MCF 10A (cell line): Measurements from ENCODE around the gene EGR1. TPM values are rescaled to one million over a fixed set of nuclear protein-coding genes. Genes with fewer than 3 reads are reported as not detected.

Source experiments
- BruUV-seq: library from RNA; stranded (reverse); fragments of 400-500 nt; replicated peaks from 2 replicates; lab custom pipeline; 2021; lab: Mats Ljungman, UMichigan
- CTCF ChIA-PET: fragments of 300-600 bp; sonication (Branson Sonifier 250); formaldehyde crosslinking; extraction: SDS; loops from one replicate; lab custom pipeline; 2021; ENCODE audit warnings: antibody characterized with exemption, inconsistent platforms; lab: Yijun Ruan, JAX
- POLR2A ChIA-PET: fragments of 300-600, 350-650 bp; sonication (Branson Sonifier 250); formaldehyde crosslinking; extraction: SDS; loops from one replicate; lab custom pipeline; 2020; ENCODE audit warnings: antibody characterized with exemption, inconsistent platforms; lab: Yijun Ruan, JAX
- DNase-seq: peaks from one replicate; pipeline ENCODE4 v3.0.0-alpha.2; 2018; ENCODE audit not compliant: unreplicated experiment
- H3K27ac Mint-ChIP-seq: one replicate; pipeline ENCODE4 v1.8.0; 2022; ENCODE audit warnings: mild to moderate bottlenecking, low read depth, mixed read lengths; ENCODE audit not compliant: unreplicated experiment
- H3K27me3 Mint-ChIP-seq: one replicate; pipeline ENCODE4 v1.8.0; 2022; ENCODE audit warnings: mixed read lengths; ENCODE audit not compliant: insufficient read depth, unreplicated experiment
- H3K36me3 Mint-ChIP-seq: one replicate; pipeline ENCODE4 v1.8.0; 2022; ENCODE audit warnings: mild to moderate bottlenecking, moderate library complexity, mixed read lengths; ENCODE audit not compliant: insufficient read depth, unreplicated experiment
- H3K4me1 Mint-ChIP-seq: one replicate; pipeline ENCODE4 v1.8.0; 2022; ENCODE audit warnings: mixed read lengths; ENCODE audit not compliant: insufficient read depth, unreplicated experiment
- H3K4me3 Mint-ChIP-seq: one replicate; pipeline ENCODE4 v1.8.0; 2022; ENCODE audit warnings: mild to moderate bottlenecking, moderate library complexity, mixed read lengths; ENCODE audit not compliant: unreplicated experiment
- H3K9me3 Mint-ChIP-seq: one replicate; pipeline ENCODE4 v1.8.0; 2022; ENCODE audit warnings: mixed read lengths; ENCODE audit not compliant: unreplicated experiment
- intact Hi-C: fragments of 100-400 bp; cut with micrococcal nuclease; formaldehyde crosslinking; loops from 2 replicates; pipeline ENCODE4 v1.14.1; 2022
- total RNA-seq: library from RNA; stranded (reverse); gene quantifications from 2 replicates; pipeline ENCODE4 v1.2.3, GENCODE V29; 2022
- TF ChIP-seq, protein P1 (sequence below): fragments of 200-600 bp; IDR thresholded peaks from one replicate; pipeline ENCODE4 v1.8.0; 2022; ENCODE audit warnings: antibody characterized with exemption, mild to moderate bottlenecking; ENCODE audit not compliant: unreplicated experiment

Gene EGR1
- total RNA-seq, 1 experiment from 2014 or later, result 189 TPM

DNA sequence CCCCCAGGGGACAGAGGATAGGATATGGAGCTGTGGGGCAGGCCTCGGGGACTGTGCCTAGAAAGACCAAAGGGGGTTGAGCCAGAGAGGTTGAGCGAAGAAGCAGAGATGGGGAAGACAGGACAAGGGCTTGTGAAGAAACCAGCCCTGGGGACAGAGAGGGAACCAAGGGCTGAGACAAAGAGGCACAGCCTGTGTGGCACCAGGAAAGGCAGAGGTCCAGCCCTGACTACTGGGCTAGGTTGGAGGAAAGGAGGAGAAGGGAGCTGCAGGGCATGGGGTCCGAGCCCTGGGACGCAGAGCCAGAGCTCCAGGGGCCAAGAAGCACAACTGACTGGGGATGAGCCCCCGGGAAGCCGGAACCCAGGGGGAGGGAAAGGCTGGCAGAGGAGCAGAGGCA, 17.2 kb upstream of the EGR1 start:
- Mint-ChIP-seq H3K27ac (peak overlapping the region; percentile 44), H3K36me3 (no peaks in the 10 kb centered on the region), H3K4me3 (no peak overlapping the region), H3K4me1 (peaks cover 7% of the 10 kb centered on the region), H3K27me3 (no peaks in the 10 kb centered on the region), H3K9me3 (no peaks in the 10 kb centered on the region)
- CTCF ChIA-PET, result interaction anchor here (0.6 to 13.1 kb wide), 14 partner anchors 11 to 350 kb away, joined by 3 to 278 read pairs (median 24); partner anchors contain the start of genes EGR1, ETF1 and REEP2
- no peak for DNase-seq
- no TSS peak for BruUV-seq
- POLR2A ChIA-PET, result interaction anchor here (0.7 to 5.6 kb wide), 8 partner anchors 16 to 136 kb away, joined by 3 to 42 read pairs (median 8); partner anchors contain the start of genes EGR1 and ETF1
- intact Hi-C loops, result no loop called here
- TF ChIP-seq, protein P1, sequence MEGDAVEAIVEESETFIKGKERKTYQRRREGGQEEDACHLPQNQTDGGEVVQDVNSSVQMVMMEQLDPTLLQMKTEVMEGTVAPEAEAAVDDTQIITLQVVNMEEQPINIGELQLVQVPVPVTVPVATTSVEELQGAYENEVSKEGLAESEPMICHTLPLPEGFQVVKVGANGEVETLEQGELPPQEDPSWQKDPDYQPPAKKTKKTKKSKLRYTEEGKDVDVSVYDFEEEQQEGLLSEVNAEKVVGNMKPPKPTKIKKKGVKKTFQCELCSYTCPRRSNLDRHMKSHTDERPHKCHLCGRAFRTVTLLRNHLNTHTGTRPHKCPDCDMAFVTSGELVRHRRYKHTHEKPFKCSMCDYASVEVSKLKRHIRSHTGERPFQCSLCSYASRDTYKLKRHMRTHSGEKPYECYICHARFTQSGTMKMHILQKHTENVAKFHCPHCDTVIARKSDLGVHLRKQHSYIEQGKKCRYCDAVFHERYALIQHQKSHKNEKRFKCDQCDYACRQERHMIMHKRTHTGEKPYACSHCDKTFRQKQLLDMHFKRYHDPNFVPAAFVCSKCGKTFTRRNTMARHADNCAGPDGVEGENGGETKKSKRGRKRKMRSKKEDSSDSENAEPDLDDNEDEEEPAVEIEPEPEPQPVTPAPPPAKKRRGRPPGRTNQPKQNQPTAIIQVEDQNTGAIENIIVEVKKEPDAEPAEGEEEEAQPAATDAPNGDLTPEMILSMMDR, result no peak

DNA sequence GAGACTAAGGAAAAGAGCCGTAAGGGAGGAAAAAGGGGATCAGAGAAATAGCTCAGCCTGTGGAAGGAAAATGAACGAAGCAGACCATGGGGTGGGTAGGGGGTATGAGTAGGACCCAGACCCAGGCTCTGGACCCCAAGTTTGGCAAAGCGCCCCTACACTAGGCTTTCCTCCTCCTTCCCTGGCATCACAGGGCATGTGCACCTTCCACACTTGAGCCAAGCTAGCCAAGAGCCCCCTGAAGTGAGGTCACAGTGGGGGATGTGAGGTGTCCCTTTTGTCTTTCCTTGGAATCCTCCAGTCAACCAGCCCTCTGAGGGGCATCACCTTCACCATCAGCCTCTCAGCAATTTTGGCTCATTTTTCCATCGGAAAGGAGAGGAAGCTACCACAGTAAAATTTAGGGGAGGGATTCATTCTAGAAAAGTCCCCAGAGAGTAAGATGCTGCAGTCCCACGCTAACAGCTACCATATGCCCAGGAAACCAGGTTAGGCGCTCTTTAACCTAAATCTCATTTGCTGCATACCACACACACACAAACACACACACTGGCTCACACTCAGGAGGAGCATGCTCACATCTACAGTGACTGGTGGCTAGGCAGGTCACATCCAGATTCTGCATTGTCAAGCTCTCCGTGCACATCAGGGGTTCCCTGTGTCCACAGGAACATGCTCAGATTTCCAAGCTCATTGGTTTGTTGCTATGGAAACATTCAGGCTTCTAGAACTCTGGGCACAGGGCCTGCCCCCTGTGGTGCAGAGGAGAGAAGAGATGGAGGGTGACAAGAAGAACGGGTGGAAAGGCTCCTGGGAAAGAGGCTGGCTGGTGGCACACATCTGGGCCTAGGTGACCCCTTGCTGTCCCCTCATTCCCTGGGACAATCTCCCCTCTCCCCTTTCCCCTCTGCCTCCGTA, 16.5 kb upstream of the EGR1 start:
- ChIA-PET POLR2A (interaction anchor here (0.6 to 5.6 kb wide), 13 partner anchors 12 to 228 kb away, joined by 3 to 42 read pairs (median 6); partner anchors contain the start of genes EGR1 and ETF1), CTCF (interaction anchor here (0.6 to 13.1 kb wide), 35 partner anchors 12 to 1636 kb away, joined by 3 to 278 read pairs (median 6); partner anchors contain the start of genes BRD8, EGR1, ETF1 and KDM3B)
- H3K27me3 Mint-ChIP-seq, result no peaks in the 10 kb centered on the region
- peaks cover 7% of the 10 kb centered on the region for H3K4me1 Mint-ChIP-seq
- intact Hi-C loops, result no loop called here
- no peaks in the 10 kb centered on the region for H3K9me3 Mint-ChIP-seq
- peak; percentile 56 for DNase-seq
- H3K27ac Mint-ChIP-seq, result peak overlapping the region; percentile 44
- TF ChIP-seq, protein P1, result no peak
- H3K4me3 Mint-ChIP-seq, result no peak overlapping the region
- no TSS peak for BruUV-seq
- no peaks in the 10 kb centered on the region for H3K36me3 Mint-ChIP-seq

DNA sequence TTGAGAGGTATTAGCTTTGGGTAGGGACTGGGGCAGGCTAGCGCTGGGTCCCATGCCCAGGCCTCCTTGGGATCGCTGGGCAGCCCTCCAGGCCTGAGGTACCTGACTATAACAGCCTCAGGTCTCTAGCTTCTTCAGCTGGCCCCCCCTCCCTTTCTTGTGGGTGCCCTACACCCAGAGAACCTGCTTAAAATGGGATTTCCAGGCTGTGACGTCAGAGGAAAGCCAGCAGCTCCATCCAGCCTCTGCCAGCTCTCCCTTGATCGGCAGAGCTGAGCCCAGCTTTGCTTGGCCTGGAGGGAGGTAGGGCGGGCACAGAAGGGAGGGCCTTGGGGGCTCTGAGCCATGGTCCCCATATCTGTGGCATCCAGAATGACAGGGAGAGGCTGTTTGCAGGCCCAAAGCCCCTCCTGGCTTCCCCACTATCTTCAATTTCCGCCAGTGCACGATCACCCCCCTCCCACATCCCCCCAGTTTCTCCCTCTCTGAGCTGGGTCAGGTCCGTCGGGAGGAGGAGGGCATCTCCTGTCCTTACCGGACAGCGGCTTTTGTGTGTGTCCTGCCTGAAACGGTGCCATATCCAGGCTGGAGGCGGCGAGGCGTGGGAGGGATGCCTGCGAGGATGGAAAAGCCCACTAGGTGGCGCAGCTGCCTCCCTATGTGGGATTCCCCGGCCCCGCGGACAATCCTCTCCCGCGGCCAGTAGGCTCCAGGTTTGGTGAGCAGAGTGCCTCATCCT, 15.6 kb upstream of the EGR1 start:
- BruUV-seq, result no TSS peak
- POLR2A ChIA-PET, result interaction anchor here (1.1 to 5.6 kb wide), 10 partner anchors 11 to 117 kb away, joined by 3 to 42 read pairs (median 8); partner anchors contain the start of genes EGR1 and ETF1
- intact Hi-C loops, result loop anchor here (1.0 kb wide), 2 partner anchors 54 to 99 kb away; no protein-coding TSS in a partner anchor
- DNase-seq, result peak; percentile 95
- no peak overlapping the region for H3K4me3 Mint-ChIP-seq
- no peaks in the 10 kb centered on the region for H3K36me3 Mint-ChIP-seq
- CTCF ChIA-PET, result interaction anchor here (0.6 to 13.1 kb wide), 50 partner anchors 12 to 819 kb away, joined by 3 to 278 read pairs (median 5); partner anchors contain the start of genes BRD8, EGR1, ETF1 and KDM3B
- H3K27ac Mint-ChIP-seq, result no peak overlapping the region
- TF ChIP-seq, protein P1, result peak; percentile 98
- no peaks in the 10 kb centered on the region for H3K9me3 Mint-ChIP-seq
- peaks cover 7% of the 10 kb centered on the region for H3K4me1 Mint-ChIP-seq
- H3K27me3 Mint-ChIP-seq, result no peaks in the 10 kb centered on the region
